Upper lobe of left lung (tissue), 4 donors: ENCODE measurements around the gene GPR15.

Experiments
- EP300 ChIP-seq, 4 donors: sonication (generic); formaldehyde crosslinking; IDR thresholded peaks; one replicate each; pipeline ENCODE4 v1.5.1; 2017; ENCODE audit warnings: antibody characterized with exemption in 4 of 4, control low read depth in 2 of 4
- POLR2AphosphoS5 ChIP-seq, 2 donors: sonication (generic); formaldehyde crosslinking; IDR thresholded peaks; one replicate each; pipeline ENCODE4 v1.5.1; 2017; ENCODE audit warnings: antibody characterized with exemption in 2 of 2
- TF ChIP-seq, protein P1 (sequence below), 6 experiments: fragments of 450-650 bp in 4 of 6; fragments of 200-600 bp in 2 of 6; sonication (generic) in 2 of 6; IDR thresholded peaks; one replicate each; pipeline ENCODE4 v1.5.1; 2016 to 2019; ENCODE audit warnings: antibody characterized with exemption in 6 of 6

DNA sequence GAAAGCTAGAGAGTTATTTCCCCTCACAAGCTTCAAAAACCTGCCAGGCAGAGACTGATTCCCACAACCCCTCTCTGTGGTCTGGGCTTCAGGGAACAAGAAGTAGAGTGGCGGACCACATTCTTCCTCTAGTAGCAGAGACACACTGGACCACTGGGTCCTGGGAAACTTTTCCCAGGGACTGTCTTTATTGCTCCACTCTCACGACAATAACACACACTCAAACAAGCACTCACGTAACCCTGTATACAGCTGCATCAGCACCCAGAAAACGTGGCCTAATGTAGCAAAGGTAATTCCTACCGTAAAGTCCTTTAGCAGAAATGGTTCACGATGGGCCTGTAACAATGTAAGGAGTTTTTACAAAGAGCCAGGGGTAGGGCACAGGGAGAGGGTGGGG, 34.1 kb downstream of the GPR15 start:
- TF ChIP-seq, protein P1, sequence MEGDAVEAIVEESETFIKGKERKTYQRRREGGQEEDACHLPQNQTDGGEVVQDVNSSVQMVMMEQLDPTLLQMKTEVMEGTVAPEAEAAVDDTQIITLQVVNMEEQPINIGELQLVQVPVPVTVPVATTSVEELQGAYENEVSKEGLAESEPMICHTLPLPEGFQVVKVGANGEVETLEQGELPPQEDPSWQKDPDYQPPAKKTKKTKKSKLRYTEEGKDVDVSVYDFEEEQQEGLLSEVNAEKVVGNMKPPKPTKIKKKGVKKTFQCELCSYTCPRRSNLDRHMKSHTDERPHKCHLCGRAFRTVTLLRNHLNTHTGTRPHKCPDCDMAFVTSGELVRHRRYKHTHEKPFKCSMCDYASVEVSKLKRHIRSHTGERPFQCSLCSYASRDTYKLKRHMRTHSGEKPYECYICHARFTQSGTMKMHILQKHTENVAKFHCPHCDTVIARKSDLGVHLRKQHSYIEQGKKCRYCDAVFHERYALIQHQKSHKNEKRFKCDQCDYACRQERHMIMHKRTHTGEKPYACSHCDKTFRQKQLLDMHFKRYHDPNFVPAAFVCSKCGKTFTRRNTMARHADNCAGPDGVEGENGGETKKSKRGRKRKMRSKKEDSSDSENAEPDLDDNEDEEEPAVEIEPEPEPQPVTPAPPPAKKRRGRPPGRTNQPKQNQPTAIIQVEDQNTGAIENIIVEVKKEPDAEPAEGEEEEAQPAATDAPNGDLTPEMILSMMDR (IDR thresholded peaks at IDR 0.05) = no peak
- no peak for TF ChIP-seq EP300 (IDR thresholded peaks at IDR 0.05)
- no peak for TF ChIP-seq POLR2AphosphoS5 (IDR thresholded peaks at IDR 0.05)
